DOHH2 (cell line): ENCODE results near the gene OPTC.

Source experiments
- H3F3A ChIP-seq: fragments of 200-600 bp; sonication (generic), shearing (Covaris generic); 2 replicates; pipeline ENCODE4 v1.6.0; 2016; ENCODE audit warnings: antibody characterized with exemption, mild to moderate bottlenecking; ENCODE audit not compliant: control insufficient read depth, insufficient read depth
- H3K27ac ChIP-seq: fragments of 200-600 bp; sonication (generic); 2 replicates; pipeline ENCODE4 v1.5.1; 2014; ENCODE audit warnings: low read depth, mild to moderate bottlenecking, low read length, moderate library complexity
- H3K27me3 ChIP-seq: fragments of 200-600 bp; sonication (generic); 2 replicates; pipeline ENCODE4 v1.6.1; 2014; ENCODE audit warnings: mild to moderate bottlenecking, low read length, mixed read lengths; ENCODE audit not compliant: control insufficient read depth
- H3K36me3 ChIP-seq: fragments of 200-600 bp; sonication (generic); 2 replicates; pipeline ENCODE4 v1.6.1; 2014; ENCODE audit warnings: mild to moderate bottlenecking, low read length, moderate library complexity, mixed read lengths; ENCODE audit not compliant: control insufficient read depth
- H3K4me1 ChIP-seq: fragments of 200-600 bp; sonication (generic); 2 replicates; pipeline ENCODE4 v1.6.1; 2014; ENCODE audit warnings: mild to moderate bottlenecking, low read length, mixed read lengths; ENCODE audit not compliant: control insufficient read depth
- H3K4me2 ChIP-seq: fragments of 200-600 bp; sonication (generic); 2 replicates; pipeline ENCODE4 v1.6.0; 2014; ENCODE audit warnings: mild to moderate bottlenecking, low read length, moderate library complexity
- H3K4me3 ChIP-seq: fragments of 200-600 bp; sonication (generic); 2 replicates; pipeline ENCODE4 v1.5.1; 2014; ENCODE audit warnings: mild to moderate bottlenecking, low read length, mixed read lengths
- H3K79me2 ChIP-seq: fragments of 200-600 bp; sonication (generic); 2 replicates; pipeline ENCODE4 v1.6.1; 2014; ENCODE audit warnings: mild to moderate bottlenecking, low read length, mixed read lengths; ENCODE audit not compliant: control insufficient read depth
- H3K9me2 ChIP-seq: fragments of 200-600 bp; sonication (generic); replicated peaks from 2 replicates; pipeline ENCODE4 v1.6.1; 2014; ENCODE audit warnings: mild to moderate bottlenecking, low read length, mixed read lengths; ENCODE audit not compliant: control insufficient read depth
- H3K9me3 ChIP-seq: fragments of 200-600 bp; sonication (generic); 2 replicates; pipeline ENCODE4 v1.6.1; 2014; ENCODE audit warnings: antibody characterized with exemption, low read length, mixed read lengths; ENCODE audit not compliant: control insufficient read depth, insufficient read depth
- H4K20me1 ChIP-seq: fragments of 200-600 bp; sonication (generic); 2 replicates; pipeline ENCODE4 v1.6.0; 2014; ENCODE audit warnings: low read depth, mild to moderate bottlenecking, antibody characterized with exemption, low read length, moderate library complexity; ENCODE audit not compliant: control insufficient read depth, insufficient read depth
- EZH2phosphoT487 ChIP-seq: fragments of 200-600 bp; sonication (generic); IDR thresholded peaks from 2 replicates; pipeline ENCODE4 v1.6.1; 2017; ENCODE audit warnings: borderline replicate concordance, mild to moderate bottlenecking, antibody characterized with exemption, low read length, moderate library complexity, mixed read lengths
- TF ChIP-seq, protein P1 (sequence below): fragments of 200-600 bp; sonication (generic); IDR thresholded peaks from one replicate; pipeline ENCODE4 v1.5.1; 2014; ENCODE audit warnings: antibody characterized with exemption, mild to moderate bottlenecking, low read depth, low read length; ENCODE audit not compliant: poor library complexity, severe bottlenecking

OPTC gene

DNA sequence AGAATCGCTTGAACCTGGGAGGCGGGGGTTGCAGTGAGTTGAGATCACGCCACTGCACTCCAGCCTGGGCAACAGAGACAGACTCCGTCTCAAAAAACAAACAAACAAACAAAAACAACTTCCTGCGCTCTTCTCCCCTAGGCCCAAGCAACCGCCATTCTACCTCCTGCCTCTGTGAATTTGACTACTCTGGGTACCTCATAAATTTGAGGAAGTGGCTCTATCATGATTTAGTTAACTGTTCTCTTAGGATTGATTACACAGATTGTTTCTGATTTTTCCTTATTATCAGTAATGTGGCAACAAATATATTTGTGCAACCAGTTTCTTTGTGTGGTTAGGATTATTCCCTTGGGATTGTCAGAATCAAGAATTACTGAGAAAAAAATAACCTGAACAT, 29.7 kb downstream of the OPTC start:
- Histone ChIP-seq H3K36me3 (no peaks in the 10 kb centered on the region), H3K4me2 (no peak overlapping the region), H4K20me1 (no peaks in the 10 kb centered on the region), H3K9me3 (no peaks in the 10 kb centered on the region), H3K79me2 (no peaks in the 10 kb centered on the region), H3K27me3 (peaks cover 6% of the 10 kb centered on the region; the same call in 1 of the 2 replicates), H3K4me1 (peaks cover 3% of the 10 kb centered on the region), H3F3A (no peaks in the 10 kb centered on the region), H3K4me3 (no peak overlapping the region), H3K9me2 (no peaks in the 10 kb centered on the region), H3K27ac (no peak overlapping the region)
- no peak for TF ChIP-seq EZH2phosphoT487
- TF ChIP-seq, protein P1, sequence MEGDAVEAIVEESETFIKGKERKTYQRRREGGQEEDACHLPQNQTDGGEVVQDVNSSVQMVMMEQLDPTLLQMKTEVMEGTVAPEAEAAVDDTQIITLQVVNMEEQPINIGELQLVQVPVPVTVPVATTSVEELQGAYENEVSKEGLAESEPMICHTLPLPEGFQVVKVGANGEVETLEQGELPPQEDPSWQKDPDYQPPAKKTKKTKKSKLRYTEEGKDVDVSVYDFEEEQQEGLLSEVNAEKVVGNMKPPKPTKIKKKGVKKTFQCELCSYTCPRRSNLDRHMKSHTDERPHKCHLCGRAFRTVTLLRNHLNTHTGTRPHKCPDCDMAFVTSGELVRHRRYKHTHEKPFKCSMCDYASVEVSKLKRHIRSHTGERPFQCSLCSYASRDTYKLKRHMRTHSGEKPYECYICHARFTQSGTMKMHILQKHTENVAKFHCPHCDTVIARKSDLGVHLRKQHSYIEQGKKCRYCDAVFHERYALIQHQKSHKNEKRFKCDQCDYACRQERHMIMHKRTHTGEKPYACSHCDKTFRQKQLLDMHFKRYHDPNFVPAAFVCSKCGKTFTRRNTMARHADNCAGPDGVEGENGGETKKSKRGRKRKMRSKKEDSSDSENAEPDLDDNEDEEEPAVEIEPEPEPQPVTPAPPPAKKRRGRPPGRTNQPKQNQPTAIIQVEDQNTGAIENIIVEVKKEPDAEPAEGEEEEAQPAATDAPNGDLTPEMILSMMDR = no peak

DNA sequence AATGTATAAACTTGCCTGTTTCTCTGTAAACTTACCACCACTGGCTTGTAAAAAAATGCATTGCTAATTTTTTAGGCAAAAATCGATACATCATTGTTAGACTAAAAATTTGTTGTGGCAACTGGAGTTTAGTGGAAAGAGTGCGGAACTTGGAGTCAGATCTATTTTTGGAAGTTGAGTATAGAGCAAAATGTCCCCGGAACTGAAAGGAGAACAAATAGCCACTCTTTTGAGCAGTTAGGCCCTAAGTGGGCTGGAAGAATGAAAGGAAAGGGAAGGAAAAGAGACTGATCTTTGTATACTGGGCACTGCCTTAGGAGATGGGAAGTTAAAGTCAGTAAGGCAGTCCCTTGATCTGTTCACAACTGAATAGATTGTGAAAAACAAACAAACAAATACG, 30.2 kb downstream of the OPTC start:
- Histone ChIP-seq H3K27me3 (peaks cover 6% of the 10 kb centered on the region; the same call in 1 of the 2 replicates), H3F3A (no peaks in the 10 kb centered on the region), H3K4me2 (no peak overlapping the region), H3K36me3 (no peaks in the 10 kb centered on the region), H3K9me2 (no peaks in the 10 kb centered on the region), H3K79me2 (no peaks in the 10 kb centered on the region), H3K27ac (no peak overlapping the region), H3K4me3 (no peak overlapping the region), H4K20me1 (no peaks in the 10 kb centered on the region), H3K9me3 (no peaks in the 10 kb centered on the region), H3K4me1 (peaks cover 8% of the 10 kb centered on the region)
- TF ChIP-seq EZH2phosphoT487 = no peak
- TF ChIP-seq, protein P1 = no peak

DNA sequence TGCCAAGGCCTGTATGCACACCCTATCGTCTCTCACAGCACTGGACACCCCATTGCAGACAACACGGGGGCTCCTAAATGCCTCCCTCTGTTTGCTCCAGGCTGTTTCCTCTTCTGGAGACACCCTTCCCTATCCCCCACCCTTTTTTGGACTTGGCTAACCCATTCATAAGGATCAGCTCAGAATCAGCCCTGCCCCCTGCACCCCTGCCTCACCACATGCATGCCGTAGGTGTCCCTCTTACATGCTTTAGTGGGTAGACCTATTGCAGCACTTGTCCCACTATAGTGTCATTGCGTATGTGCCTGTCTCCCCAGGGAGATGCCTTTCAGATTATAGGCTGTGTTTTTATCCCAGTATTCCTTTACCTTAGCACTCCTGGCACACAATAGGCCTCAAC, 30.9 kb downstream of the OPTC start:
- Histone ChIP-seq H3K4me3 (no peak overlapping the region), H3K36me3 (no peaks in the 10 kb centered on the region), H3K4me2 (no peak overlapping the region), H3K79me2 (no peaks in the 10 kb centered on the region), H3K9me2 (no peaks in the 10 kb centered on the region), H3F3A (peaks cover 4% of the 10 kb centered on the region), H3K4me1 (peaks cover 13% of the 10 kb centered on the region), H3K9me3 (no peaks in the 10 kb centered on the region), H3K27ac (no peak overlapping the region), H4K20me1 (no peaks in the 10 kb centered on the region), H3K27me3 (peaks cover 6% of the 10 kb centered on the region; the same call in 1 of the 2 replicates)
- TF ChIP-seq, protein P1 = no peak
- TF ChIP-seq EZH2phosphoT487 = no peak
